Measurements from ENCODE around the gene GNA14. TPM values are rescaled to one million over a fixed set of nuclear protein-coding genes. Genes with fewer than 3 reads are reported as not detected.

Gene GNA14
- total RNA-seq, 2 donors from 2014 or later, result 1.6 to 5.3 TPM

GRCh38 chr9:77432053-77432452 lies 216.1 kb downstream of the GNA14 start:
- Histone ChIP-seq H3K36me3 (replicated peaks in 1 of 2; ENCODE audit: insufficient read depth in 1 of 2, low read depth in 2 of 2) (no peaks in the 10 kb centered on the region), H3K27ac (no peak overlapping the region), H3K27me3 (no peaks in the 10 kb centered on the region), H3K9me3 (no peaks in the 10 kb centered on the region), H3K4me3 (no peak overlapping the region), H3K4me1 (peaks cover 4% of the 10 kb centered on the region)
- DNase-seq (no peak), ATAC-seq (no peak)
- intact Hi-C loops (cut with DNase I), result loop anchor here (10.0 kb wide), 1 partner anchor 303 kb away; no protein-coding TSS in a partner anchor
- 72 to 77% methylated on average over 6 of the region's 6 CpGs for WGBS, 2 donors
- TF ChIP-seq CTCF (IDR thresholded peaks at IDR 0.05) (no peak), POLR2A (IDR thresholded peaks at IDR 0.05) (no peak)

- Histone ChIP-seq H3K27ac (no peak overlapping the region), H3K4me1 (peaks cover 9% of the 10 kb centered on the region), H3K27me3 (no peaks in the 10 kb centered on the region), H3K36me3 (replicated peaks in 1 of 2; ENCODE audit: insufficient read depth in 1 of 2, low read depth in 2 of 2) (no peaks in the 10 kb centered on the region), H3K9me3 (no peaks in the 10 kb centered on the region), H3K4me3 (no peak overlapping the region)
- DNase-seq (no peak), ATAC-seq (no peak)
- intact Hi-C loops (cut with DNase I), result loop anchor here (10.0 kb wide), 1 partner anchor 305 kb away; no protein-coding TSS in a partner anchor
- 42 to 64% methylated on average over 2 of the region's 2 CpGs for WGBS, 2 donors
- no peak for TF ChIP-seq CTCF (IDR thresholded peaks at IDR 0.05)
- TF ChIP-seq POLR2A (IDR thresholded peaks at IDR 0.05), result no peak
Observed at GRCh38 chr9:77429928-77430327, 218.2 kb downstream of the GNA14 start.

- no peak overlapping the region for H3K27ac ChIP-seq
- ATAC-seq, result no peak
- intact Hi-C loops (cut with DNase I), result no loop called here
Observed at GRCh38 chr9:77427256-77427927, 220.7 kb downstream of the GNA14 start.

GRCh38 chr9:77426712-77427111 lies 221.4 kb downstream of the GNA14 start:
- Histone ChIP-seq H3K4me3 (no peak overlapping the region), H3K27me3 (no peaks in the 10 kb centered on the region), H3K9me3 (no peaks in the 10 kb centered on the region), H3K27ac (no peak overlapping the region), H3K4me1 (peaks cover 5% of the 10 kb centered on the region), H3K36me3 (replicated peaks in 1 of 2; ENCODE audit: insufficient read depth in 1 of 2, low read depth in 2 of 2) (no peaks in the 10 kb centered on the region)
- no peak for ATAC-seq
- 59 to 83% methylated on average over 3 of the region's 3 CpGs for WGBS, 2 donors
- intact Hi-C loops (cut with DNase I), result no loop called here
- TF ChIP-seq CTCF (IDR thresholded peaks at IDR 0.05) (no peak), POLR2A (IDR thresholded peaks at IDR 0.05) (no peak)
- DNase-seq, result no peak

More at GRCh38 chr9:77427256-77427927, 220.7 kb downstream of the GNA14 start:
- Histone ChIP-seq H3K27me3 (no peaks in the 10 kb centered on the region), H3K4me1 (peaks cover 5% of the 10 kb centered on the region), H3K9me3 (no peaks in the 10 kb centered on the region), H3K36me3 (replicated peaks in 1 of 2; ENCODE audit: insufficient read depth in 1 of 2, low read depth in 2 of 2) (no peaks in the 10 kb centered on the region), H3K4me3 (no peak overlapping the region)
- TF ChIP-seq POLR2A (IDR thresholded peaks at IDR 0.05), result no peak
- TF ChIP-seq CTCF (IDR thresholded peaks at IDR 0.05), result no peak
- WGBS, 2 donors, result 50 to 52% methylated on average over 7 of the region's 7 CpGs
- DNase-seq, result no peak

- Histone ChIP-seq H3K27me3 (no peaks in the 10 kb centered on the region), H3K27ac (no peak overlapping the region), H3K4me1 (peaks cover 5% of the 10 kb centered on the region), H3K36me3 (replicated peaks in 1 of 2; ENCODE audit: insufficient read depth in 1 of 2, low read depth in 2 of 2) (no peaks in the 10 kb centered on the region), H3K9me3 (no peaks in the 10 kb centered on the region), H3K4me3 (no peak overlapping the region)
- ATAC-seq (no peak), DNase-seq (no peak)
- intact Hi-C loops (cut with DNase I), result no loop called here
- 89 to 92% methylated on average over 2 of the region's 2 CpGs for WGBS, 2 donors
- no peak for TF ChIP-seq POLR2A (IDR thresholded peaks at IDR 0.05)
- TF ChIP-seq CTCF (IDR thresholded peaks at IDR 0.05), result no peak
Observed at GRCh38 chr9:77424993-77425392, 223.1 kb downstream of the GNA14 start.
